ENCODE measurements around the gene SLC25A21.

GRCh38 chr14:36773136-36773540 is 399.3 kb downstream of the SLC25A21 start:
- TF ChIP-seq POLR2AphosphoS5 (IDR thresholded peaks at IDR 0.05; ENCODE audit: low read depth, low read length) = no peak
- no peak for TF ChIP-seq POLR2A (IDR thresholded peaks at IDR 0.05; ENCODE audit: low read depth, low read length)
- no peak for TF ChIP-seq TAF1 (IDR thresholded peaks at IDR 0.05; ENCODE audit: borderline replicate concordance, low read depth, low read length)
